Calu3 (cell line): ENCODE measurements around the gene MPO. TPM values are rescaled to one million over a fixed set of nuclear protein-coding genes. Genes with fewer than 3 reads are reported as not detected.

Source experiments
- BruUV-seq: library from RNA; stranded (reverse); fragments of 400-500 nt; replicated peaks from 2 replicates; lab custom pipeline; 2021; lab: Mats Ljungman, UMichigan
- CTCF ChIA-PET: fragments of 300-600 bp; sonication (Branson Sonifier 250); formaldehyde crosslinking; loops from one replicate; lab custom pipeline; 2022; ENCODE audit warnings: antibody characterized with exemption; lab: Charles Lee
- DNase-seq: peaks from one replicate; pipeline ENCODE4 v3.0.0; 2022
- H3K27ac Mint-ChIP-seq: one replicate; pipeline ENCODE4 v1.8.0; 2022; ENCODE audit warnings: mixed read lengths; ENCODE audit not compliant: unreplicated experiment
- H3K27me3 Mint-ChIP-seq: one replicate; pipeline ENCODE4 v1.8.0; 2022; ENCODE audit warnings: mixed read lengths; ENCODE audit not compliant: unreplicated experiment
- H3K36me3 Mint-ChIP-seq: one replicate; pipeline ENCODE4 v1.8.0; 2022; ENCODE audit warnings: mild to moderate bottlenecking, moderate library complexity, mixed read lengths; ENCODE audit not compliant: insufficient read depth, unreplicated experiment
- H3K4me1 Mint-ChIP-seq: one replicate; pipeline ENCODE4 v1.8.0; 2022; ENCODE audit warnings: mild to moderate bottlenecking, low read depth, mixed read lengths; ENCODE audit not compliant: unreplicated experiment
- H3K4me3 Mint-ChIP-seq: one replicate; pipeline ENCODE4 v1.8.0; 2022; ENCODE audit warnings: mild to moderate bottlenecking, low read depth, moderate library complexity, mixed read lengths; ENCODE audit not compliant: unreplicated experiment
- H3K9me3 Mint-ChIP-seq: one replicate; pipeline ENCODE4 v1.8.0; 2022; ENCODE audit warnings: low read depth, mixed read lengths; ENCODE audit not compliant: unreplicated experiment
- CTCF ChIP-seq: fragments of 200-600 bp; IDR thresholded peaks from one replicate; pipeline ENCODE4 v1.8.0; 2022; ENCODE audit warnings: antibody characterized with exemption; ENCODE audit not compliant: unreplicated experiment
- intact Hi-C: fragments of 100-400 bp; cut with micrococcal nuclease; formaldehyde crosslinking; loops from one replicate; pipeline ENCODE4 v1.10.0; 2022; ENCODE audit not compliant: unreplicated experiment
- total RNA-seq: library from RNA; stranded (reverse); gene quantifications from 2 replicates; pipeline ENCODE4 v1.2.3, GENCODE V29; 2022

Gene MPO
- total RNA-seq, 1 experiment from 2014 or later = not detected

GRCh38 chr17:58262149-58262548 is 18.6 kb downstream of the MPO start:
- Mint-ChIP-seq H3K9me3 (no peaks in the 10 kb centered on the region), H3K4me3 (no peak overlapping the region), H3K27me3 (peaks cover 100% of the 10 kb centered on the region), H3K36me3 (no peaks in the 10 kb centered on the region), H3K4me1 (no peaks in the 10 kb centered on the region), H3K27ac (no peak overlapping the region)
- no peak for TF ChIP-seq CTCF
- CTCF ChIA-PET = no interaction called here
- intact Hi-C loops = no loop called here
- no peak for DNase-seq
- no TSS peak for BruUV-seq

GRCh38 chr17:58254803-58255202 is 25.9 kb downstream of the MPO start:
- H3K4me1 Mint-ChIP-seq = no peaks in the 10 kb centered on the region
- no TSS peak for BruUV-seq
- intact Hi-C loops = no loop called here
- CTCF ChIA-PET = no interaction called here
- peak; percentile 25 for DNase-seq
- H3K4me3 Mint-ChIP-seq = no peak overlapping the region
- H3K27ac Mint-ChIP-seq = no peak overlapping the region
- TF ChIP-seq CTCF = no peak
- H3K9me3 Mint-ChIP-seq = no peaks in the 10 kb centered on the region
- H3K36me3 Mint-ChIP-seq = no peaks in the 10 kb centered on the region
- peaks cover 91% of the 10 kb centered on the region for H3K27me3 Mint-ChIP-seq

- CTCF ChIA-PET = interaction anchor here (0.7 kb wide), 1 partner anchor 124 kb away, joined by 3 read pairs; no protein-coding TSS in a partner anchor
- Mint-ChIP-seq H3K4me3 (no peak overlapping the region), H3K36me3 (no peaks in the 10 kb centered on the region), H3K27me3 (peaks cover 91% of the 10 kb centered on the region), H3K4me1 (no peaks in the 10 kb centered on the region), H3K27ac (no peak overlapping the region), H3K9me3 (no peaks in the 10 kb centered on the region)
- intact Hi-C loops = no loop called here
- no TSS peak for BruUV-seq
- no peak for DNase-seq
- TF ChIP-seq CTCF = no peak
Measured at GRCh38 chr17:58253082-58253481, 27.7 kb downstream of the MPO start.

- Mint-ChIP-seq H3K9me3 (no peaks in the 10 kb centered on the region), H3K36me3 (no peaks in the 10 kb centered on the region), H3K4me3 (no peak overlapping the region), H3K4me1 (no peaks in the 10 kb centered on the region), H3K27me3 (peaks cover 90% of the 10 kb centered on the region), H3K27ac (no peak overlapping the region)
- intact Hi-C loops = no loop called here
- CTCF ChIA-PET = interaction anchor here (0.7 kb wide), 1 partner anchor 125 kb away, joined by 3 read pairs; no protein-coding TSS in a partner anchor
- no peak for TF ChIP-seq CTCF
- no peak for DNase-seq
- BruUV-seq = no TSS peak
Measured at GRCh38 chr17:58252141-58252540, 28.6 kb downstream of the MPO start.
